Neural progenitor cell (in vitro differentiated cells): ENCODE data around the gene FARS2. TPM values are rescaled to one million over a fixed set of nuclear protein-coding genes. Genes with fewer than 3 reads are reported as not detected.
A peak's percentile ranks its signal among the peaks of the same experiment; 100 is the strongest.

Experiments
- DNase-seq: peaks from one replicate; pipeline ENCODE4 v3.0.0-alpha.2; 2016; ENCODE audit warnings: low spot score
- H2AFZ ChIP-seq: fragments of 200-600 bp; sonication (generic); replicated peaks from 2 replicates; pipeline ENCODE4 v1.6.1; 2016; ENCODE audit warnings: antibody characterized with exemption
- H3F3A ChIP-seq: fragments of 200-600 bp; sonication (generic); 2 replicates; pipeline ENCODE4 v1.6.1; 2016; ENCODE audit warnings: antibody characterized with exemption, low read depth
- H3K27ac ChIP-seq: fragments of 200-600 bp; sonication (generic); 2 replicates; pipeline ENCODE4 v1.5.1; 2016; ENCODE audit warnings: mild to moderate bottlenecking
- H3K27me3 ChIP-seq: fragments of 200-600 bp; sonication (generic); 2 replicates; pipeline ENCODE4 v1.6.1; 2016; ENCODE audit warnings: mild to moderate bottlenecking, moderate library complexity
- H3K36me3 ChIP-seq: fragments of 200-600 bp; sonication (generic); 2 replicates; pipeline ENCODE4 v1.5.1; 2016
- H3K4me1 ChIP-seq: fragments of 200-600 bp; sonication (generic); 2 replicates; pipeline ENCODE4 v1.6.1; 2016; ENCODE audit warnings: mixed run types
- H3K4me2 ChIP-seq: fragments of 200-600 bp; sonication (generic); 2 replicates; pipeline ENCODE4 v1.6.1; 2016
- H3K4me3 ChIP-seq: fragments of 200-600 bp; sonication (generic); 2 replicates; pipeline ENCODE4 v1.5.1; 2016
- H3K79me2 ChIP-seq: fragments of 200-600 bp; sonication (generic); 2 replicates; pipeline ENCODE4 v1.6.1; 2016; ENCODE audit warnings: low read depth
- H3K9ac ChIP-seq: fragments of 200-600 bp; sonication (generic); 2 replicates; pipeline ENCODE4 v1.6.1; 2016
- H3K9me3 ChIP-seq: fragments of 200-600 bp; sonication (generic); 2 replicates; pipeline ENCODE4 v1.5.1; 2016; ENCODE audit warnings: low read depth
- H4K20me1 ChIP-seq: fragments of 200-600 bp; sonication (generic); 2 replicates; pipeline ENCODE4 v1.6.1; 2016; ENCODE audit warnings: low read depth
- H3K27ac Mint-ChIP-seq: 3 replicates; pipeline ENCODE4 v1.8.0; 2021; ENCODE audit warnings: mixed read lengths
- H3K27me3 Mint-ChIP-seq: 2 replicates; pipeline ENCODE4 v1.8.0; 2022; ENCODE audit warnings: low read depth, mild to moderate bottlenecking, inconsistent platforms, moderate library complexity, mixed read lengths; ENCODE audit not compliant: insufficient read depth
- H3K36me3 Mint-ChIP-seq: 3 replicates; pipeline ENCODE4 v1.8.0; 2021; ENCODE audit warnings: mixed read lengths
- H3K4me1 Mint-ChIP-seq: 3 replicates; pipeline ENCODE4 v1.8.0; 2021; ENCODE audit warnings: mixed read lengths
- H3K4me3 Mint-ChIP-seq: 3 replicates; pipeline ENCODE4 v1.8.0; 2021; ENCODE audit warnings: mild to moderate bottlenecking, moderate library complexity, mixed read lengths
- H3K9me3 Mint-ChIP-seq: 3 replicates; pipeline ENCODE4 v1.8.0; 2020; ENCODE audit warnings: mixed read lengths
- CTCF ChIP-seq: fragments of 200-600 bp; sonication (generic); IDR thresholded peaks from 2 replicates; pipeline ENCODE4 v1.5.1; 2017; ENCODE audit warnings: antibody characterized with exemption, mild to moderate bottlenecking
- EZH2 ChIP-seq: fragments of 200-600 bp; sonication (generic); IDR thresholded peaks from 2 replicates; pipeline ENCODE4 v1.6.1; 2017; ENCODE audit warnings: antibody characterized with exemption, mild to moderate bottlenecking, moderate library complexity
- EZH2phosphoT487 ChIP-seq: fragments of 200-600 bp; sonication (generic); IDR thresholded peaks from 2 replicates; pipeline ENCODE4 v1.6.1; 2017; ENCODE audit warnings: antibody characterized with exemption
- total RNA-seq: library from RNA; depleted of rRNA; stranded (reverse); fragments of >200 nt; gene quantifications from 2 replicates; pipeline ENCODE4 v1.2.3, GENCODE V29; 2015; ENCODE audit warnings: low replicate concordance

FARS2 gene
- total RNA-seq, 1 donor from 2014 or later, result 10.8 TPM

- DNase-seq, result no peak
Measured at GRCh38 chr6:5782783-5783547, 521.7 kb downstream of the FARS2 start.

GRCh38 chr6:5783584-5784089 lies 522.3 kb downstream of the FARS2 start:
- no peaks in the 10 kb centered on the region for H3F3A ChIP-seq
- no peak overlapping the region for H2AFZ ChIP-seq
- H3K4me1 ChIP-seq, result peaks cover 16% of the 10 kb centered on the region
- no peaks in the 10 kb centered on the region for H3K36me3 Mint-ChIP-seq
- DNase-seq, result no peak
- no peaks in the 10 kb centered on the region for H3K27me3 ChIP-seq
- no peak overlapping the region for H3K9ac ChIP-seq
- peaks cover 29% of the 10 kb centered on the region for H3K4me1 Mint-ChIP-seq
- no peaks in the 10 kb centered on the region for H3K79me2 ChIP-seq
- no peaks in the 10 kb centered on the region for H4K20me1 ChIP-seq
- H3K27ac Mint-ChIP-seq, result no peak overlapping the region
- H3K9me3 Mint-ChIP-seq, result no peaks in the 10 kb centered on the region
- H3K4me2 ChIP-seq, result no peak overlapping the region
- H3K36me3 ChIP-seq, result no peaks in the 10 kb centered on the region
- no peak overlapping the region for H3K4me3 Mint-ChIP-seq
- H3K9me3 ChIP-seq, result no peaks in the 10 kb centered on the region
- H3K27me3 Mint-ChIP-seq, result peaks cover 4% of the 10 kb centered on the region
- H3K4me3 ChIP-seq, result no peak overlapping the region
- TF ChIP-seq EZH2phosphoT487 (no peak), CTCF (no peak), EZH2 (no peak)
- H3K27ac ChIP-seq, result no peak overlapping the region

More at GRCh38 chr6:5782783-5783547, 521.7 kb downstream of the FARS2 start:
- H3K27ac ChIP-seq, result no peak overlapping the region
- Mint-ChIP-seq H3K36me3 (no peaks in the 10 kb centered on the region), H3K27ac (no peak overlapping the region), H3K4me1 (peaks cover 29% of the 10 kb centered on the region), H3K9me3 (no peaks in the 10 kb centered on the region), H3K4me3 (no peak overlapping the region), H3K27me3 (peaks cover 4% of the 10 kb centered on the region)
- H3K79me2 ChIP-seq, result no peaks in the 10 kb centered on the region
- H3K36me3 ChIP-seq, result no peaks in the 10 kb centered on the region
- H3K9ac ChIP-seq, result no peak overlapping the region
- no peak overlapping the region for H3K4me3 ChIP-seq
- H3K4me1 ChIP-seq, result peaks cover 16% of the 10 kb centered on the region
- no peaks in the 10 kb centered on the region for H3K9me3 ChIP-seq
- H3K27me3 ChIP-seq, result no peaks in the 10 kb centered on the region
- no peak overlapping the region for H3K4me2 ChIP-seq
- H2AFZ ChIP-seq, result no peak overlapping the region
- no peak for TF ChIP-seq CTCF
- no peak for TF ChIP-seq EZH2
- TF ChIP-seq EZH2phosphoT487, result no peak
- no peaks in the 10 kb centered on the region for H4K20me1 ChIP-seq
- no peaks in the 10 kb centered on the region for H3F3A ChIP-seq

GRCh38 chr6:5785249-5785648 lies 523.9 kb downstream of the FARS2 start:
- Histone ChIP-seq H2AFZ (no peak overlapping the region), H3K27ac (no peak overlapping the region), H3K27me3 (no peaks in the 10 kb centered on the region), H3K9me3 (no peaks in the 10 kb centered on the region), H3K4me1 (peaks cover 16% of the 10 kb centered on the region), H3K79me2 (no peaks in the 10 kb centered on the region), H3K4me2 (no peak overlapping the region), H3K9ac (no peak overlapping the region), H3K4me3 (no peak overlapping the region), H4K20me1 (no peaks in the 10 kb centered on the region), H3F3A (no peaks in the 10 kb centered on the region), H3K36me3 (no peaks in the 10 kb centered on the region)
- Mint-ChIP-seq H3K4me3 (no peak overlapping the region), H3K36me3 (no peaks in the 10 kb centered on the region), H3K4me1 (peaks cover 29% of the 10 kb centered on the region), H3K9me3 (no peaks in the 10 kb centered on the region), H3K27me3 (peaks cover 4% of the 10 kb centered on the region), H3K27ac (peak overlapping the region; percentile 53)
- TF ChIP-seq EZH2phosphoT487 (no peak), EZH2 (no peak), CTCF (no peak)
- no peak for DNase-seq
